ENCODE data around the gene ALDH7A1. TPM values are rescaled to one million over a fixed set of nuclear protein-coding genes. Genes with fewer than 3 reads are reported as not detected.

The ALDH7A1 gene
- total RNA-seq, 1 experiment from 2014 or later, result 148 TPM

- no peaks in the 10 kb centered on the region for H3K4me1 Mint-ChIP-seq
- Histone ChIP-seq H3K23ac (ENCODE audit: insufficient read length, low read depth, low read length) (no peak overlapping the region), H3K79me1 (ENCODE audit: insufficient read depth, low read depth, low read length, poor library complexity, severe bottlenecking) (no peaks in the 10 kb centered on the region), H3K9me3 (ENCODE audit: control insufficient read depth, low read depth, low read length) (no peaks in the 10 kb centered on the region), H2BK12ac (ENCODE audit: insufficient read length, low read depth, low read length) (no peak overlapping the region), H3K4ac (ENCODE audit: low read depth, low read length) (no peak overlapping the region), H3K79me2 (ENCODE audit: insufficient read depth, low read length) (peaks cover 2% of the 10 kb centered on the region; the same call in 1 of the 2 replicates), H4K5ac (ENCODE audit: insufficient read length, low read depth, low read length) (no peak overlapping the region), H3K9ac (ENCODE audit: extremely low read depth, insufficient read length, low read length) (no peak overlapping the region), H2BK120ac (ENCODE audit: low read depth, low read length, poor library complexity, severe bottlenecking) (no peak overlapping the region), H4K91ac (ENCODE audit: insufficient read length, low read depth, low read length) (no peak overlapping the region), H3K27me3 (ENCODE audit: insufficient read depth, low read length) (no peaks in the 10 kb centered on the region), H2AFZ (ENCODE audit: low read length) (no peak overlapping the region), H3K23me2 (ENCODE audit: insufficient read length, low read depth, low read length, poor library complexity, severe bottlenecking) (no peaks in the 10 kb centered on the region), H3K27ac (ENCODE audit: insufficient read length, low read depth, low read length) (no peak overlapping the region), H3K14ac (ENCODE audit: insufficient read depth, low read length) (no peak overlapping the region), H3K4me1 (ENCODE audit: insufficient read depth, low read length) (no peaks in the 10 kb centered on the region), H3K18ac (ENCODE audit: insufficient read length, low read depth, low read length) (no peak overlapping the region), H2BK20ac (ENCODE audit: low read depth, low read length, poor library complexity, severe bottlenecking) (no peak overlapping the region), H4K8ac (replicated peaks; ENCODE audit: insufficient read length, low read depth, low read length) (no peak overlapping the region), H3T11ph (ENCODE audit: low read length) (no peak overlapping the region), H4K20me1 (ENCODE audit: control insufficient read depth, insufficient read depth, insufficient read length) (no peaks in the 10 kb centered on the region), H3K4me2 (ENCODE audit: insufficient read depth, insufficient read length, low read length) (no peak overlapping the region), H2BK5ac (ENCODE audit: insufficient read length, low read length) (no peak overlapping the region), H2AK5ac (ENCODE audit: insufficient read length, low read length) (no peak overlapping the region), H3K56ac (ENCODE audit: insufficient read length, low read depth, low read length) (no peak overlapping the region), H2BK15ac (ENCODE audit: low read depth, low read length) (no peak overlapping the region)
- no peak overlapping the region for H3K4me3 Mint-ChIP-seq
- no peaks in the 10 kb centered on the region for H3K9me3 Mint-ChIP-seq
- H3K27me3 Mint-ChIP-seq (ENCODE audit: low read depth), result no peaks in the 10 kb centered on the region
- no CpG with 5 or more reads among the region's 2 CpGs for WGBS (ENCODE audit: extremely low coverage, insufficient read length, low lambda C conversion rate)
- no peak for DNase-seq
- no peak for TF ChIP-seq CTCF (conservative IDR thresholded peaks at IDR 0.05)
- H3K36me3 Mint-ChIP-seq (ENCODE audit: insufficient read depth in 1 of 3, low read depth in 3 of 3), result peaks cover 42 to 73% (median 70%) of the 10 kb centered on the region in 3 experiments
- H3K27ac Mint-ChIP-seq, result no peak overlapping the region
Measured at GRCh38 chr5:126552614-126553013, 42.4 kb downstream of the ALDH7A1 start.
